ENCODE measurements around the gene PARP8.
"Not testable (repeated sequence)": the region's sequence is repeated elsewhere in the genome, so short reads cannot be mapped to it uniquely, and the experiment has no call there.

PARP8 gene

GRCh38 chr5:50684721-50685120 is 18.3 kb downstream of the PARP8 start:
- no peak for DNase-seq (ENCODE audit: low read depth in 2 of 2)

GRCh38 chr5:50687548-50687947 is 21.1 kb downstream of the PARP8 start:
- no peak for DNase-seq (ENCODE audit: low read depth in 2 of 2)

- no peak for DNase-seq (ENCODE audit: low read depth in 2 of 2)
Measured at GRCh38 chr5:50691399-50692016, 25.1 kb downstream of the PARP8 start.

GRCh38 chr5:50694027-50694590 is 27.7 kb downstream of the PARP8 start:
- DNase-seq (ENCODE audit: low read depth in 2 of 2) = no peak

GRCh38 chr5:50694626-50695025 is 28.2 kb downstream of the PARP8 start:
- DNase-seq (ENCODE audit: low read depth in 2 of 2) = not testable (repeated sequence)

GRCh38 chr5:50697739-50698138 is 31.3 kb downstream of the PARP8 start:
- no peak for DNase-seq (ENCODE audit: low read depth in 2 of 2)

- no peak for DNase-seq (ENCODE audit: low read depth in 2 of 2)
Measured at GRCh38 chr5:50699737-50700136, 33.3 kb downstream of the PARP8 start.

GRCh38 chr5:50700706-50701105 is 34.3 kb downstream of the PARP8 start:
- no peak for DNase-seq (ENCODE audit: low read depth in 2 of 2)

GRCh38 chr5:50702615-50703366 is 36.4 kb downstream of the PARP8 start:
- DNase-seq (ENCODE audit: low read depth in 2 of 2) = no peak

- no peak for DNase-seq (ENCODE audit: low read depth in 2 of 2)
Measured at GRCh38 chr5:50703367-50703666, 36.9 kb downstream of the PARP8 start.

GRCh38 chr5:50704730-50705129 is 38.3 kb downstream of the PARP8 start:
- DNase-seq (ENCODE audit: low read depth in 2 of 2) = no peak

GRCh38 chr5:50709471-50709870 is 43.0 kb downstream of the PARP8 start:
- no peak for DNase-seq (ENCODE audit: low read depth in 2 of 2)

- DNase-seq (ENCODE audit: low read depth in 2 of 2) = no peak
Measured at GRCh38 chr5:50710838-50711237, 44.4 kb downstream of the PARP8 start.

GRCh38 chr5:50711280-50711679 is 44.8 kb downstream of the PARP8 start:
- DNase-seq (ENCODE audit: low read depth in 2 of 2) = peak; percentile 7 to 12

- no peak for DNase-seq (ENCODE audit: low read depth in 2 of 2)
Measured at GRCh38 chr5:50712479-50712878, 46.0 kb downstream of the PARP8 start.

GRCh38 chr5:50715001-50715400 is 48.6 kb downstream of the PARP8 start:
- DNase-seq (ENCODE audit: low read depth in 2 of 2) = no peak

- no peak for DNase-seq (ENCODE audit: low read depth in 2 of 2)
Measured at GRCh38 chr5:50716134-50716533, 49.7 kb downstream of the PARP8 start.

- no peak for DNase-seq (ENCODE audit: low read depth in 2 of 2)
Measured at GRCh38 chr5:50717651-50718050, 51.2 kb downstream of the PARP8 start.

GRCh38 chr5:50720061-50720710 is 53.7 kb downstream of the PARP8 start:
- DNase-seq (ENCODE audit: low read depth in 2 of 2) = no peak

- DNase-seq (ENCODE audit: low read depth in 2 of 2) = no peak
Measured at GRCh38 chr5:50722223-50722622, 55.8 kb downstream of the PARP8 start.

GRCh38 chr5:50724262-50724661 is 57.8 kb downstream of the PARP8 start:
- DNase-seq (ENCODE audit: low read depth in 2 of 2) = no peak

- no peak for DNase-seq (ENCODE audit: low read depth in 2 of 2)
Measured at GRCh38 chr5:50725800-50726474, 59.5 kb downstream of the PARP8 start.

Measured in stimulated activated CD8-positive, alpha-beta memory T cell treated with anti-CD3 and anti-CD28 coated beads, Interleukin-7, amount 100 ng/mL, for 1 hour (primary cell).